HL-60 (cell line): ENCODE measurements around the gene COP1.

Experiments
- DNase-seq, 2 experiments: peaks; one replicate each; pipeline ENCODE4 v3.0.0-alpha.2; 2010 to 2020; ENCODE audit warnings: low read depth in 1 of 2, low spot score in 1 of 2
- H3K27ac ChIP-seq: fragments of 250-450 bp; sonication (Bioruptor Pico); replicated peaks from 2 replicates; pipeline ENCODE4 v1.5.1; 2020; ENCODE audit warnings: mild to moderate bottlenecking, moderate library complexity
- H3K27me3 ChIP-seq: fragments of 250-450 bp; sonication (Bioruptor Pico); 2 replicates; pipeline ENCODE4 v1.5.1; 2021; ENCODE audit warnings: mild to moderate bottlenecking, moderate library complexity; ENCODE audit not compliant: insufficient read depth, poor library complexity, severe bottlenecking
- H3K4me3 ChIP-seq: replicated peaks from 2 replicates; pipeline ENCODE4 v1.5.1; 2011; ENCODE audit warnings: mild to moderate bottlenecking, control low read depth, low read length; ENCODE audit not compliant: insufficient read depth
- GABPA ChIP-seq: IDR thresholded peaks from 2 replicates; pipeline ENCODE4 v1.6.1; 2012; ENCODE audit warnings: low read depth
- POLR2AphosphoS5 ChIP-seq: IDR thresholded peaks from 2 replicates; pipeline ENCODE4 v1.6.1; 2012; ENCODE audit warnings: low read depth
- REST ChIP-seq: IDR thresholded peaks from 2 replicates; pipeline ENCODE4 v1.6.1; 2012; ENCODE audit warnings: low read depth; ENCODE audit not compliant: insufficient replicate concordance
- SPI1 ChIP-seq: IDR thresholded peaks from 2 replicates; pipeline ENCODE4 v1.6.1; 2012; ENCODE audit warnings: low read depth, mild to moderate bottlenecking, borderline replicate concordance
- TF ChIP-seq, protein P1 (sequence below): IDR thresholded peaks from one replicate; pipeline ENCODE4 v1.5.1; 2011; ENCODE audit warnings: low read length, control low read depth, inconsistent platforms; ENCODE audit not compliant: insufficient read depth

COP1 gene

DNA sequence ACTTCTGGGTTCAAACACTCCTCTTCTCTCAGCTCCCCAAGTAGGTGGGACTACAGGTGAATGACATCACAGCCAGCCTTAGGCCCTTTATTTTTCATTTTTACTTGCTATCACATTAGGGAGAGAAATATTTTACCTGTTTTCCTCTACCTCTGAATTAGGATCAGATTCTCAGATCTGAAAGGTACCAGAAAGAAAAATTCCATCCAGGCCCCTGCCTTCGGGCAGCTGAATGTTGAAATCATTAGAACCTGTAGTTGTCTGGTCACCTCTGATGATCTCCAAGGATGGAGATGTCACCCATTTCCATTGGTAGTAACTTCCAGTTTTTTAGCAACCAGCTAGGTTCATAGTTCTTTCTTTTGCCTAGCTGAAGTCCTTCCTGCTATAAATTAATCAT is 288.1 kb downstream of the COP1 start:
- no peak for TF ChIP-seq REST
- TF ChIP-seq SPI1 = no peak
- no peak for TF ChIP-seq POLR2AphosphoS5
- TF ChIP-seq, protein P1, sequence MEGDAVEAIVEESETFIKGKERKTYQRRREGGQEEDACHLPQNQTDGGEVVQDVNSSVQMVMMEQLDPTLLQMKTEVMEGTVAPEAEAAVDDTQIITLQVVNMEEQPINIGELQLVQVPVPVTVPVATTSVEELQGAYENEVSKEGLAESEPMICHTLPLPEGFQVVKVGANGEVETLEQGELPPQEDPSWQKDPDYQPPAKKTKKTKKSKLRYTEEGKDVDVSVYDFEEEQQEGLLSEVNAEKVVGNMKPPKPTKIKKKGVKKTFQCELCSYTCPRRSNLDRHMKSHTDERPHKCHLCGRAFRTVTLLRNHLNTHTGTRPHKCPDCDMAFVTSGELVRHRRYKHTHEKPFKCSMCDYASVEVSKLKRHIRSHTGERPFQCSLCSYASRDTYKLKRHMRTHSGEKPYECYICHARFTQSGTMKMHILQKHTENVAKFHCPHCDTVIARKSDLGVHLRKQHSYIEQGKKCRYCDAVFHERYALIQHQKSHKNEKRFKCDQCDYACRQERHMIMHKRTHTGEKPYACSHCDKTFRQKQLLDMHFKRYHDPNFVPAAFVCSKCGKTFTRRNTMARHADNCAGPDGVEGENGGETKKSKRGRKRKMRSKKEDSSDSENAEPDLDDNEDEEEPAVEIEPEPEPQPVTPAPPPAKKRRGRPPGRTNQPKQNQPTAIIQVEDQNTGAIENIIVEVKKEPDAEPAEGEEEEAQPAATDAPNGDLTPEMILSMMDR = no peak
- no peak for TF ChIP-seq GABPA
- Histone ChIP-seq H3K27me3 (no peaks in the 10 kb centered on the region), H3K27ac (no peak overlapping the region), H3K4me3 (no peak overlapping the region)
- DNase-seq = no peak

- Histone ChIP-seq H3K27me3 (no peaks in the 10 kb centered on the region), H3K27ac (no peak overlapping the region), H3K4me3 (no peak overlapping the region)
- no peak for TF ChIP-seq GABPA
- no peak for TF ChIP-seq REST
- no peak for TF ChIP-seq POLR2AphosphoS5
- TF ChIP-seq, protein P1 = no peak
- TF ChIP-seq SPI1 = no peak
- DNase-seq = no peak
Measured at GRCh38 chr1:175918364-175918801, 288.7 kb downstream of the COP1 start.

DNA sequence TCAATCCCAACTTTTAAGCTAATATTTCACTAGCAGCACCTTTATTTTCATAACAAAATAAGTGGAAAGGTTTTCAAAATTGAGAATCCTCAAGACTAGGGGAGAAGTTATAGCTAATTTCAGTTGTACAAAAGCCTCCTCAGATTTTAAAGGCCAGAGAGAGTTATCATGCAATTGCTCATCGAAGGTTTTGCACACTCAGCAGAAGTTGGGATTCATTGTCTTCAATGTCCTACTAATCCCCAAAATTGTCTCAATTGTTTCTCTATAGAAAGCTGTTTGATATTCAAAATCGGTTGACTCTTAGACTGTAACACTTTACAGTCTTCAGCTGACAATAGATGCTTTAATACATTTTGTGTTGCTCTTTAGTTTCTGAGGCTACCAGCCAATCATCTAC is 293.0 kb downstream of the COP1 start:
- no peak for TF ChIP-seq POLR2AphosphoS5
- no peak for TF ChIP-seq REST
- TF ChIP-seq SPI1 = no peak
- TF ChIP-seq, protein P1 = no peak
- no peak for TF ChIP-seq GABPA
- no peak overlapping the region for H3K27ac ChIP-seq
- no peaks in the 10 kb centered on the region for H3K27me3 ChIP-seq
- no peak for DNase-seq
- H3K4me3 ChIP-seq = no peak overlapping the region
